HPDE6-E6E7 (cell line): Measurements from ENCODE around the gene ARL6IP6.
A peak's percentile ranks its signal among the peaks of the same experiment; 100 is the strongest.
"Not testable (repeated sequence)": the region's sequence is repeated elsewhere in the genome, so short reads cannot be mapped to it uniquely, and the experiment has no call there.

Experiments used
- DNase-seq: peaks from one replicate; pipeline ENCODE4 v3.0.0; 2011; ENCODE audit warnings: missing footprints; ENCODE audit errors: extremely low spot score

ARL6IP6 gene

GRCh38 chr2:152722639-152723038, 4.2 kb downstream of the ARL6IP6 start:
- not testable (repeated sequence) for DNase-seq

DNA sequence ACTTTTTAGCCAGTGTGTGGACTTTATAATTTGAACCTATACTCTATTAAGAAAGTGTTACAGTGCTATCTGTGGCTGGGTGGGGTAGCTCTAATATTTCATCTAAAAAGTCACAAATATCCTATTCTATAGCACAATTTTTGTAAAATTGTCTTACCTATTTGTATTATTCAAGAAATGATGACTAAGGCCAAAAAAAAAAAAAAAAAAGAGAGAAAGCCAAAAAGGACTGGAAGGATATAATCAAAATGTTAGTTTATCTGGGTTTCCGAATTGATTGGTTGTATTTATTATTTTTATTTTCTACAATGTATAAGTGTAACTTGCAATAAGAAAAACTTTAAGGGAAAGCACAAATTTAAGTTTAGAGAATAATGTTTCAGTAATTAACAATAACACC, 5.5 kb downstream of the ARL6IP6 start:
- DNase-seq: no peak

- DNase-seq: no peak
Measured at GRCh38 chr2:152729844-152730243, 11.4 kb downstream of the ARL6IP6 start.

DNA sequence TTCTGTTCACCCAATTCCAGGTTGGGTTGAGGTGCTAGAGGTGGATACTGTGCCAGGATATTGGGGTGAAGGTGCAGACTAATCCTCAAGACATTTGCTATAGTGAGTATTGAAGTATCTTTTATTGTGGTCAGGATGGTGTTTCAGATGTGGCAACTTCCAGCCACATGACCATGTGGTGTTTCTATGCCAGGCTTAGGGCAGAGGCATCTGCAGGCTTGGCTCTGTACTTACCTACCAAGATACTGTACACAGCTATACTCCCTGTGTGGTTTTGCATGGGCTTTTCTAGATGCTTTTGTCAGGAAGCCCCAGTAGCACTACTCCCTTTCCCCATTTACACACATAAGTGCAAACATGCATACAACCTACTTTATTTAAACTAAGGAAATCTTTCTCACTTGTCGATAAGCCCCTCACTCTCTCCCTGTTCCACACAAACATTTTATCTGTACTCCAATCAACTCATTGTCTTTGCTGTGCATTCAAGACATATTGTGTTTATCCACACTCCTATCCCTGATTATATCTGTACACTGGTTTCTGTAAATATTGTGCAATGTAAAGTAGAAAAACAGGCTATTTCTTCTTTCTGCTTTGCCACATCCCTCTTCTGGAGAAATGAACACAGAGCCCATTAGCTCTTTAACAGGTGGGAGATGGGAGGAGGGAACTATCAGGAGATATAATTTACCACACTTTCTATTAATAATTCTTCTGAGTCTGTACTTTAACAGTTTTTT, 12.3 kb downstream of the ARL6IP6 start:
- no peak for DNase-seq

DNA sequence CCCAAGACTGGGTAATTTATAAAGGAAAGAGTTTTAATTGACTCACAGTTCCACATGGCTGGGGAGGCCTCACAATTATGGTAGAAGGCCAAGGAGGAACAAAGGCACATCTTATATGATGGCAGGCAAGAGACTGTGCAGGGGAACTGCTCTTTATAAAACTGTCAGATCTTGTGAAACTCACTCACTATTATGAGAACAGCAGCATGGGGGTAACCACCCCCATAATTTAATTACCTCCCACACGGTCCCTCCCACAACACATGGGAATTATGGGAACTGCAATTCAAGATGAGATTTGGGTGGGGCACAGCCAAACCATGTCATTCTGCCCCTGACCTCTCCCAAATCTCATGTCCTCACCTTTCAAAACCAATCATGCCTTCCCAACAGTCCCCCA, 19.1 kb downstream of the ARL6IP6 start:
- DNase-seq: not testable (repeated sequence)

- no peak for DNase-seq
Measured at GRCh38 chr2:152738438-152738837, 20.0 kb downstream of the ARL6IP6 start.

DNA sequence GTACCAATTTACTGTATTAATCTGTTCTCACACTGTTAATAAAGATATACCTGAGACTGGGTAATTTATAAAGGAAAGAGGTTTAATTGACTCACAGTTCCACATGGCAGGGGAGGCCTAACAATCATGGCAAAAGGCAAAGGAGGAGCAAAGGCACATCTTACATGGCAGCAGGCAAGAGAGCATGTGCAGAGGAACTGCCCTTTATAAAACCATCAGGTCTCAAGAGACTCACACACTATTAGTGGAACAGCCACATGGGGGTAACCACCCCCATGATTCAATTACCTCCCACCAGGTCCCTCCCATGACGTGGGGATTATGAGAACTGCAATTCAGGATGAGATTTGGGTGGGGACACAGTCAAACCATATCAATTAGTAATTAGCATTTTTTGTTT, 21.3 kb downstream of the ARL6IP6 start:
- DNase-seq: not testable (repeated sequence)

DNA sequence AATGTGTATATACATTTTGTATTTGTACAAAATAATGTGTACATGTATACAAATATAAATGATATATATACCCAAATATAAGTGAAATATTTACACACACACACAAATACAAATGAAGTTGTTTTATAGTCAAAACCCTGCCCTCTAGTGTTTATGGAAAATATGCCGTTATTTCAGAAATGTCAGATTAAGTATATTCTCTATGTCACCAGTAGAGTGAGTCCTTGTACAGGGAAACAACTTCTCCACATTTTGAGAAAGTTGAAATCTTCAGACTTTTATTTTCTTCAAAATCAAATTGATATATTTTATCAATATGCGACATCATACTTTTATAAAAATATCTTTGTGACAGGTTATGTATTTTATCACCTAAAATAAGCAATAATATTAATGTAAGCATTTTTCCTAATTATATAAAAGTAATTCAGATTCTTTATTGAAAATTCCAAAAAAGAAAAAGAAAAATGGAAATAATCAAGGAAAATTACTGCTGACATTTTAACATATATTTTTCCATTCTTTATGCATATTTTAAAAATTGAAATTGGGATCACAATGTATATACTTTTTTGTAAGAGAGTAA, 22.4 kb downstream of the ARL6IP6 start:
- peak; percentile 21 for DNase-seq

DNA sequence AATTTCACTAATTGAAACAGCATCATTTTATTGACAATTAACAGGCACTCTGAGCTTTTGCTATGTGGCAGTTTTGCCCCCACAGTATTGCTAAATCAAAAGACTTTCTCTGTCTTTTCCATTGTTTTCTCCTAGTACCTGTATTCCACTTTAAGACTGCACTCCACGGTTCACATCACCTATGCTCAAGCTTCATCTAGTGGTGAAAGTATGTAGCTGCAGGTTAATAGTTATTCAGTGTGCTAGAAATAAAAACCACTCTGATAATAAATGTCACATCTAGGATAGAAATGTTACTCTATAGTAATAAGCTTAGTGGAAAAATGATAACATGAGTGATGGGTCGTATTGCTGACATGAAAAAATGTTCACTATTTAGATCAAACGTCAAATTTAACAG, 24.6 kb downstream of the ARL6IP6 start:
- peak; percentile 13 for DNase-seq

GRCh38 chr2:152747751-152748150, 29.3 kb downstream of the ARL6IP6 start:
- DNase-seq: not testable (repeated sequence)

GRCh38 chr2:152755029-152755428, 36.6 kb downstream of the ARL6IP6 start:
- no peak for DNase-seq

- DNase-seq: no peak
Measured at GRCh38 chr2:152759290-152760072, 41.1 kb downstream of the ARL6IP6 start.

- no peak for DNase-seq
Measured at GRCh38 chr2:152761214-152761613, 42.8 kb downstream of the ARL6IP6 start.

- DNase-seq: no peak
Measured at GRCh38 chr2:152762202-152762601, 43.8 kb downstream of the ARL6IP6 start.

- DNase-seq: not testable (repeated sequence)
Measured at GRCh38 chr2:152763208-152763607, 44.8 kb downstream of the ARL6IP6 start.

GRCh38 chr2:152763651-152764050, 45.2 kb downstream of the ARL6IP6 start:
- no peak for DNase-seq

DNA sequence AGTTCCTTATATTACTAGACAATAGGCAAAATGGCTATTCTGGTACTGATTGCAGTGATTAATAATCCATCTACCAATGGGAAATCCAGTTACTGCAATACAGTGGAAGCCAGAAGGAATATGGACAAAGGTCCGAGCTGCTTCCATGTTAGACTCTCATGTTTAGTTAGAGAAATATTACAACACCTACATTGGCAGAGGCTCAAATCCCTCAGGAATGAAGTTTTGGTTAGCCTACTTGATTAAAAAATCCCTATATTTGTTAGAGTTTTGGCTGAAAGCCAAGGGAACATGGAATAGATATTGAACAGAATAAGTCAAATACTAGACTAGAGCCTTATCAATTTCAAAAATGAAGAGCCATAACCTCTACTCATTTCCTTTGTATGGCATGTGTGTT, 48.5 kb downstream of the ARL6IP6 start:
- DNase-seq: no peak

GRCh38 chr2:152781175-152781574, 62.8 kb downstream of the ARL6IP6 start:
- no peak for DNase-seq

GRCh38 chr2:152782171-152782570, 63.8 kb downstream of the ARL6IP6 start:
- DNase-seq: no peak

GRCh38 chr2:152790883-152791282, 72.5 kb downstream of the ARL6IP6 start:
- no peak for DNase-seq

DNA sequence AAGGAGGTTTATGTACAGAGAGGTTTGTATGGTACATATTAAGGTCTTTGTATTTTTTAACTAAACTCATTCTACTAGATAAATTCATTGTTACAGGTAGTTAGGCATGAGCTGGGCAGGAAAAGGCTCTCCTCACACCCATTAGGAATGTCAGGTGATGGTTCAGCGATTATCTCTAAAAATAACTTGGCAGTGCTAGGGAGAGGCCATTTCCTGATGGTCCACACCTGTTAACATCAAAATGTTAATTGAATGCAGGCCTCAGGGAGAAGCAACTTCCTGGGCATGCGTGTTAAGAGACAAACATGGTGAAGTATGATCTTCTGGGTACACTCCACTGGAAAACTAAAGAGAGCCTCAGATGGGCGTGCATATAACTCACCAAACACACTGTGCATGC, 73.6 kb downstream of the ARL6IP6 start:
- DNase-seq: no peak

- no peak for DNase-seq
Measured at GRCh38 chr2:152792974-152793373, 74.6 kb downstream of the ARL6IP6 start.

DNA sequence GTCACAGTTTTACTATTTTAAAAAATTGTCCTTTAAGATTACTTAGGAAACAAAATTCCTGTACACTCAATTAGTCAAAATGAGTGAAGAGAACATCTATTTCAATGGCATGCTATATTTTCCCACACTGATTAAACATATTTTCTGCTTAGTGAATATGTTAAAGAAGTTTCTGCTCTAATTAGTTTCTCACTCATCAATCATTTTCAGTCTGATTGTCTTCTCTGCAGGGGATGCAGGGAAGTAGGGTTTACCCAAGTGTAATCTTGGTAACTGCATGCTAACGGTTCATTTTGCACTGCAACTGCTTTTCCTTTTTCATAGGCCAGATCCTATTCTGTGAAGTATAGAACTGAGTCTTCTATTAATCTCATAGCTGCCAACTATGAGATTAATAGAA, 78.5 kb downstream of the ARL6IP6 start:
- DNase-seq: no peak
